Skin epidermis (tissue), 12 donors: ENCODE results near the gene SPINK5.
"Not testable (repeated sequence)": the region's sequence is repeated elsewhere in the genome, so short reads cannot be mapped to it uniquely, and the experiment has no call there.

ENCODE experiments used
- H3K27ac ChIP-seq, 21 experiments: fragments of 200-600 bp; sonication (generic) in 11 of 21; one replicate each; pipeline ENCODE4 v1.5.0; 2020; ENCODE audit warnings: mild to moderate bottlenecking in 3 of 21, inconsistent platforms in 2 of 21, moderate library complexity in 2 of 21
- H3K4me3 ChIP-seq, 7 experiments: fragments of 200-600 bp; sonication (generic) in 2 of 7; one replicate each; pipeline ENCODE4 v1.5.0; 2020; ENCODE audit warnings: inconsistent platforms in 2 of 7, mild to moderate bottlenecking in 2 of 7, moderate library complexity in 1 of 7

The SPINK5 gene

GRCh38 chr5:148063861-148064260, at the start of gene SPINK5:
Gene SPINK5 (plus strand): TSS chr5:148063980. CDS start chr5:148064045, 65 bp downstream.
- Histone ChIP-seq H3K4me3 (peak within 1 kb of the TSS in 2 of 7 experiments; percentile 9 to 13), H3K27ac (peak within 1 kb of the TSS in 7 of 21 experiments; percentile 0 to 58 (median 16))

GRCh38 chr5:148014276-148014675, 49.5 kb upstream of the SPINK5 start:
- Histone ChIP-seq H3K27ac (peak overlapping the region in 1 of 21 experiments; percentile 10), H3K4me3 (no peak overlapping the region)

- H3K4me3 ChIP-seq = no peak overlapping the region
- H3K27ac ChIP-seq = no peak overlapping the region
Measured at GRCh38 chr5:148020257-148020988, 43.4 kb upstream of the SPINK5 start.

GRCh38 chr5:148027505-148027904, 36.3 kb upstream of the SPINK5 start:
- Histone ChIP-seq H3K27ac (no peak overlapping the region), H3K4me3 (no peak overlapping the region)

- H3K27ac ChIP-seq = no peak overlapping the region
Measured at GRCh38 chr5:148029131-148029530, 34.6 kb upstream of the SPINK5 start.

GRCh38 chr5:148033134-148033533, 30.6 kb upstream of the SPINK5 start:
- Histone ChIP-seq H3K4me3 (no peak overlapping the region), H3K27ac (peak overlapping the region in 1 of 21 experiments; percentile 19)

More at GRCh38 chr5:148029131-148029530, 34.6 kb upstream of the SPINK5 start:
- no peak overlapping the region for H3K4me3 ChIP-seq

GRCh38 chr5:148035676-148036075, 28.1 kb upstream of the SPINK5 start:
- H3K4me3 ChIP-seq = no peak overlapping the region
- no peak overlapping the region for H3K27ac ChIP-seq

- no peak overlapping the region for H3K4me3 ChIP-seq
- H3K27ac ChIP-seq = peak overlapping the region in 4 of 21 experiments; percentile 31 to 72 (median 36)
Measured at GRCh38 chr5:148042881-148043280, 20.9 kb upstream of the SPINK5 start.

- no peak overlapping the region for H3K4me3 ChIP-seq
- H3K27ac ChIP-seq = peak overlapping the region in 5 of 21 experiments; percentile 20 to 72 (median 33)
Measured at GRCh38 chr5:148043705-148044104, 20.1 kb upstream of the SPINK5 start.

- not testable (repeated sequence) for H3K27ac ChIP-seq, H3K4me3 ChIP-seq
Measured at GRCh38 chr5:148055160-148055559, 8.6 kb upstream of the SPINK5 start.

GRCh38 chr5:148060309-148060708, 3.5 kb upstream of the SPINK5 start:
- Histone ChIP-seq H3K4me3 (no peak overlapping the region), H3K27ac (no peak overlapping the region)

GRCh38 chr5:148060881-148061280, 2.9 kb upstream of the SPINK5 start:
- H3K27ac ChIP-seq = no peak overlapping the region
- H3K4me3 ChIP-seq = no peak overlapping the region

- no peak overlapping the region for H3K4me3 ChIP-seq
- H3K27ac ChIP-seq = peak overlapping the region in 3 of 21 experiments; percentile 1 to 41 (median 14)
Measured at GRCh38 chr5:148070621-148071020, 6.8 kb downstream of the SPINK5 start.

GRCh38 chr5:148072207-148072606, 8.4 kb downstream of the SPINK5 start:
- peak overlapping the region in 4 of 21 experiments; percentile 2 to 45 (median 38) for H3K27ac ChIP-seq
- H3K4me3 ChIP-seq = no peak overlapping the region

GRCh38 chr5:148075529-148075928, 11.7 kb downstream of the SPINK5 start:
- H3K27ac ChIP-seq = no peak overlapping the region
- no peak overlapping the region for H3K4me3 ChIP-seq

GRCh38 chr5:148083203-148083602, 19.4 kb downstream of the SPINK5 start:
- no peak overlapping the region for H3K4me3 ChIP-seq

GRCh38 chr5:148084269-148084668, 20.5 kb downstream of the SPINK5 start:
- Histone ChIP-seq H3K4me3 (no peak overlapping the region), H3K27ac (no peak overlapping the region)

More at GRCh38 chr5:148083203-148083602, 19.4 kb downstream of the SPINK5 start:
- no peak overlapping the region for H3K27ac ChIP-seq

GRCh38 chr5:148085310-148085709, 21.5 kb downstream of the SPINK5 start:
- Histone ChIP-seq H3K4me3 (no peak overlapping the region), H3K27ac (no peak overlapping the region)

- no peak overlapping the region for H3K4me3 ChIP-seq
- peak overlapping the region in 1 of 21 experiments; percentile 18 for H3K27ac ChIP-seq
Measured at GRCh38 chr5:148085977-148086705, 22.4 kb downstream of the SPINK5 start.

- peak overlapping the region in 8 of 21 experiments; percentile 8 to 71 (median 60) for H3K27ac ChIP-seq
- H3K4me3 ChIP-seq = peak overlapping the region in 1 of 7 experiments; percentile 11
Measured at GRCh38 chr5:148090146-148090772, 26.5 kb downstream of the SPINK5 start.
